OCI-LY7 (cell line): Measurements from ENCODE around the gene SARM1.

ENCODE experiments used
- CTCF ChIP-seq: fragments of 200-600 bp; sonication (generic); conservative IDR thresholded peaks from 2 replicates; pipeline ENCODE4 v1.5.1; 2014; ENCODE audit warnings: mild to moderate bottlenecking, antibody characterized with exemption, low read length, moderate library complexity, mixed read lengths
- EZH2phosphoT487 ChIP-seq: fragments of 200-600 bp; sonication (generic); IDR thresholded peaks from 2 replicates; pipeline ENCODE4 v1.6.1; 2018; ENCODE audit warnings: low read depth, borderline replicate concordance, mild to moderate bottlenecking, mixed run types, antibody characterized with exemption, low read length, moderate library complexity, mixed read lengths

GRCh38 chr17:28433721-28434120 lies 62.2 kb downstream of the SARM1 start:
- TF ChIP-seq EZH2phosphoT487, result no peak
- TF ChIP-seq CTCF, result no peak
